H1 (cell line): ENCODE results near the gene DIP2C. TPM values are rescaled to one million over a fixed set of nuclear protein-coding genes. Genes with fewer than 3 reads are reported as not detected.

Experiments used
- CTCF ChIA-PET: fragments of 300-600 bp; sonication (Branson Sonifier 250); formaldehyde crosslinking; loops from one replicate; lab custom pipeline; 2021; ENCODE audit not compliant: partially characterized antibody; lab: Charles Lee
- POLR2A ChIA-PET: fragments of 300-600 bp; sonication (Branson Sonifier 250); formaldehyde crosslinking; loops from one replicate; lab custom pipeline; 2021; ENCODE audit warnings: inconsistent platforms; ENCODE audit not compliant: partially characterized antibody; lab: Charles Lee
- DNase-seq, 2 experiments: peaks; one replicate each; pipeline versions ENCODE4 v3.0.0 to v3.0.0-alpha.2; 2010 to 2022; ENCODE audit warnings: low spot score in 2 of 2, low read depth in 1 of 2, mixed read lengths in 1 of 2
- FAIRE-seq: peaks from 2 replicates; lab custom pipeline; 2011; peaks lifted over from hg19 to GRCh38; lab: Jason Lieb, UNC
- H2AFZ ChIP-seq: 2 replicates; pipeline ENCODE4 v1.8.1; 2012; ENCODE audit warnings: low read length, inconsistent platforms
- H2AK5ac ChIP-seq: 2 replicates; pipeline ENCODE4 v1.6.1; 2013; ENCODE audit warnings: low read depth, low read length
- H2BK120ac ChIP-seq: replicated peaks from 2 replicates; pipeline ENCODE3; 2013; ENCODE audit warnings: low read depth, low read length, inconsistent platforms
- H2BK12ac ChIP-seq: 2 replicates; pipeline ENCODE4 v1.6.1; 2013; ENCODE audit warnings: low read depth, low read length
- H2BK15ac ChIP-seq: 2 replicates; pipeline ENCODE4 v1.6.1; 2013; ENCODE audit warnings: low read length
- H2BK20ac ChIP-seq: 2 replicates; pipeline ENCODE4 v1.6.1; 2013; ENCODE audit warnings: low read length
- H2BK5ac ChIP-seq: 2 replicates; pipeline ENCODE4 v1.6.1; 2013; ENCODE audit warnings: low read depth, low read length
- H3K14ac ChIP-seq: 2 replicates; pipeline ENCODE4 v1.6.1; 2013; ENCODE audit warnings: inconsistent platforms; ENCODE audit not compliant: insufficient read length
- H3K18ac ChIP-seq: 2 replicates; pipeline ENCODE4 v1.6.1; 2013; ENCODE audit warnings: low read length; ENCODE audit errors: extremely low read depth
- H3K23ac ChIP-seq: 2 replicates; pipeline ENCODE4 v1.6.1; 2013; ENCODE audit warnings: inconsistent platforms; ENCODE audit not compliant: insufficient read length
- H3K23me2 ChIP-seq: 2 replicates; pipeline ENCODE4 v1.6.1; 2013; ENCODE audit warnings: low read depth, low read length
- H3K27ac ChIP-seq: 2 replicates; pipeline ENCODE4 v1.6.1; 2011; ENCODE audit warnings: low read depth, low read length, inconsistent platforms
- H3K27me3 ChIP-seq, 4 experiments: replicated peaks in 1 of 4; 1 replicate in 1 of 4; 2 replicates in 3 of 4; pipeline versions ENCODE4 v1.6.1 to v1.8.1; 2011 to 2013; ENCODE audit warnings: low read length in 3 of 4, mild to moderate bottlenecking in 3 of 4, inconsistent platforms in 2 of 4, mixed read lengths in 2 of 4, moderate library complexity in 1 of 4; ENCODE audit not compliant: control insufficient read depth in 3 of 4, insufficient read depth in 3 of 4; ENCODE audit errors: extremely low read depth in 1 of 4
- H3K36me3 ChIP-seq, 4 experiments: 2 replicates each; pipeline versions ENCODE4 v1.6.1 to v1.8.1; 2011 to 2013; ENCODE audit warnings: mild to moderate bottlenecking in 4 of 4, low read length in 3 of 4, moderate library complexity in 2 of 4, control low read depth in 1 of 4, inconsistent platforms in 1 of 4; ENCODE audit not compliant: insufficient read depth in 4 of 4, control insufficient read depth in 2 of 4
- H3K4ac ChIP-seq: replicated peaks from 2 replicates; pipeline ENCODE3; 2013; ENCODE audit warnings: low read length, low read depth, mixed read lengths, inconsistent platforms; ENCODE audit not compliant: insufficient read length
- H3K4me1 ChIP-seq, 4 experiments: replicated peaks in 1 of 4; 1 replicate in 1 of 4; 2 replicates in 3 of 4; pipeline versions ENCODE4 v1.6.1 to v1.8.1; 2011 to 2013; ENCODE audit warnings: low read length in 3 of 4, inconsistent platforms in 2 of 4, mixed read lengths in 1 of 4; ENCODE audit not compliant: insufficient read depth in 4 of 4, control insufficient read depth in 3 of 4
- H3K4me2 ChIP-seq, 2 experiments: 2 replicates each; pipeline versions ENCODE4 v1.6.1 to v1.8.1; 2011 to 2013; ENCODE audit warnings: low read depth in 2 of 2, low read length in 2 of 2, control low read depth in 1 of 2, inconsistent platforms in 1 of 2, mild to moderate bottlenecking in 1 of 2; ENCODE audit not compliant: insufficient read depth in 1 of 2
- H3K4me3 ChIP-seq, 4 experiments: fragments of 200-600, 300-600 bp in 1 of 4; sonication (generic), shearing (Covaris generic), sonication (Bioruptor Twin) in 1 of 4; 2 replicates each; pipeline versions ENCODE4 v1.5.1 to v1.8.1; 2011 to 2016; ENCODE audit warnings: low read length in 4 of 4, low read depth in 3 of 4, control low read depth in 2 of 4, inconsistent platforms in 2 of 4, mild to moderate bottlenecking in 2 of 4, mixed read lengths in 1 of 4, moderate library complexity in 1 of 4; ENCODE audit not compliant: insufficient read depth in 2 of 4; ENCODE audit errors: extremely low read depth in 1 of 4
- H3K56ac ChIP-seq: replicated peaks from 2 replicates; pipeline ENCODE3; 2013; ENCODE audit warnings: low read depth, mild to moderate bottlenecking, mixed read lengths, low read length, inconsistent platforms; ENCODE audit not compliant: insufficient read length
- H3K79me1 ChIP-seq: 2 replicates; pipeline ENCODE4 v1.6.1; 2013; ENCODE audit warnings: low read depth, low read length, control low read depth
- H3K79me2 ChIP-seq, 2 experiments: 2 replicates each; pipeline versions ENCODE4 v1.6.1 to v1.8.1; 2012 to 2013; ENCODE audit warnings: low read length in 2 of 2, mild to moderate bottlenecking in 2 of 2, inconsistent platforms in 1 of 2; ENCODE audit not compliant: insufficient read depth in 2 of 2, control insufficient read depth in 1 of 2
- H3K9ac ChIP-seq, 4 experiments: replicated peaks in 1 of 4; 1 replicate in 1 of 4; 2 replicates in 3 of 4; pipeline versions ENCODE4 v1.6.1 to v1.8.1; 2011 to 2013; ENCODE audit warnings: low read depth in 3 of 4, low read length in 3 of 4, control low read depth in 2 of 4, mild to moderate bottlenecking in 2 of 4, moderate library complexity in 2 of 4, inconsistent platforms in 1 of 4; ENCODE audit errors: extremely low read depth in 1 of 4
- H3K9me3 ChIP-seq, 2 experiments: 2 replicates each; pipeline versions ENCODE4 v1.6.1 to v1.8.1; 2012 to 2013; ENCODE audit warnings: mild to moderate bottlenecking in 2 of 2, moderate library complexity in 2 of 2, control low read depth in 1 of 2, inconsistent platforms in 1 of 2, low read depth in 1 of 2, low read length in 1 of 2, mixed read lengths in 1 of 2; ENCODE audit not compliant: insufficient read depth in 2 of 2
- H4K20me1 ChIP-seq, 2 experiments: replicated peaks in 1 of 2; 2 replicates each; pipeline versions ENCODE3 to v1.8.1; 2011 to 2013; ENCODE audit warnings: inconsistent platforms in 2 of 2, low read length in 2 of 2, mild to moderate bottlenecking in 1 of 2; ENCODE audit not compliant: insufficient read depth in 2 of 2, control insufficient read depth in 1 of 2
- H4K5ac ChIP-seq: 2 replicates; pipeline ENCODE4 v1.6.1; 2013; ENCODE audit warnings: low read length, low read depth, mixed read lengths, inconsistent platforms; ENCODE audit not compliant: insufficient read length
- H4K8ac ChIP-seq: 2 replicates; pipeline ENCODE4 v1.8.0; 2013; ENCODE audit warnings: mild to moderate bottlenecking, moderate library complexity, low read length, inconsistent platforms; ENCODE audit not compliant: insufficient read depth; ENCODE audit errors: extremely low read depth
- H4K91ac ChIP-seq: replicated peaks from 2 replicates; pipeline ENCODE3; 2013; ENCODE audit warnings: low read length, mixed read lengths, inconsistent platforms; ENCODE audit not compliant: insufficient read length
- WGBS, 2 experiments: shearing (Covaris generic) in 1 of 2; methylation state at CpG; one replicate each; pipeline versions ENCODE4 v1.1.6 to v1.1.7; 2013 to 2015; ENCODE audit warnings: low lambda C conversion rate in 2 of 2, mixed read lengths in 2 of 2, inconsistent platforms in 1 of 2, low coverage in 1 of 2, missing lambda C conversion rate in 1 of 2; ENCODE audit not compliant: insufficient replicate concordance in 2 of 2, insufficient coverage in 1 of 2, insufficient read length in 1 of 2; ENCODE audit errors: extremely low coverage in 1 of 2, missing lambda C conversion rate in 1 of 2; 5-methylcytosine and 5-hydroxymethylcytosine counted together
- polyA plus RNA-seq, 7 experiments: library from polyadenylated mRNA; depleted of rRNA in 3 of 7; stranded (reverse) in 5 of 7; unstranded in 2 of 7; fragments of >200 nt in 5 of 7; fragments of 200-250 nt in 2 of 7; gene quantifications; 1 replicate in 5 of 7; 2 replicates in 1 of 7; 4 replicates in 1 of 7; pipeline versions ENCODE4 v1.2.1 to v1.2.3, GENCODE V29; 2011 to 2013; ENCODE audit warnings: missing spikeins in 2 of 7, mixed read lengths in 2 of 7
- total RNA-seq: library from RNA; stranded (reverse); fragmentation: NEBNext Ultra II Directional; extraction: Animal tissue kit (Norgen Biotek cat#: 25700); gene quantifications from 2 replicates; pipeline ENCODE4 v1.2.1, GENCODE V29; 2021
- TF ChIP-seq, protein P1 (sequence below): IDR thresholded peaks from 2 replicates; pipeline ENCODE4 v1.6.1; 2011; ENCODE audit warnings: low read length, improper control_type of control experiment

Gene DIP2C
- total and polyA plus RNA-seq, 2 of the 8 experiments (the other 6 are each of a cell fraction or from before 2014, with no cell fraction given) = 3.8 to 9.3 TPM

DNA sequence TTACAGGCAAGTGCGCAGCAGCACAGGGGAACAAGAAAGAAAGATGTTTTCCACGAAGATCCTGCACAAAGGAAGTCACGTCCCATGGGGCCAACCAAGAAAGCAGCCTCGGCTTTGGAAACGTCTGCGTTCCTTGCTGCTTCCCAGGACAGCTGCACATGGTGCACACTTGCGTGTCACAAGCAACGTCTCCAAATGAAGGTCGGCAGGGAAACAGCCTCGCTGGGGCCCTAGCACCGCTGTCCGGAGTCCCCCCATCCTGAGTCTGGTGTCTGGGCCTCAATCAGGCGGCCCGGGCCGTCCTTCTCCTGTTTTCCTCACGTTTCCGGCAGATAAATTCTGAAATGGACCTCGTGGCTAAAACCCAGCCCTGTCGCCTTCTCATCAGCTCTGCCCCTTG, 206.2 kb downstream of the DIP2C start:
- Histone ChIP-seq H3K56ac (no peak overlapping the region), H3K27me3 (no peaks in the 10 kb centered on the region; a peak in 2 of 7 replicates), H3K23me2 (no peaks in the 10 kb centered on the region; the same call in 1 of the 2 replicates)
- TF ChIP-seq, protein P1, sequence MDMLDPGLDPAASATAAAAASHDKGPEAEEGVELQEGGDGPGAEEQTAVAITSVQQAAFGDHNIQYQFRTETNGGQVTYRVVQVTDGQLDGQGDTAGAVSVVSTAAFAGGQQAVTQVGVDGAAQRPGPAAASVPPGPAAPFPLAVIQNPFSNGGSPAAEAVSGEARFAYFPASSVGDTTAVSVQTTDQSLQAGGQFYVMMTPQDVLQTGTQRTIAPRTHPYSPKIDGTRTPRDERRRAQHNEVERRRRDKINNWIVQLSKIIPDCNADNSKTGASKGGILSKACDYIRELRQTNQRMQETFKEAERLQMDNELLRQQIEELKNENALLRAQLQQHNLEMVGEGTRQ = no peak
- TF ChIP-seq, all 59 proteins: peak for 0
- Histone ChIP-seq H4K91ac (no peak overlapping the region), H3K4me1 (peaks cover 2 to 14% (median 4%) of the 10 kb centered on the region in 4 experiments; a peak in 5 of 7 replicates), H3K4me3 (no peak overlapping the region), H4K20me1 (peaks cover 0 to 8% of the 10 kb centered on the region in 2 experiments), H2AFZ (no peak overlapping the region), H3K27ac (no peak overlapping the region), H3K79me2 (no peaks in the 10 kb centered on the region), H2BK5ac (no peak overlapping the region), H3K36me3 (no peaks in the 10 kb centered on the region), H3K23ac (no peak overlapping the region), H2BK12ac (no peak overlapping the region), H3K79me1 (no peaks in the 10 kb centered on the region), H3K18ac (no peak overlapping the region), H2BK15ac (no peak overlapping the region), H4K5ac (no peak overlapping the region), H2BK20ac (no peak overlapping the region), H3K9me3 (no peaks in the 10 kb centered on the region), H4K8ac (no peak overlapping the region; the same call in 1 of the 2 replicates), H2BK120ac (no peak overlapping the region), H3K14ac (no peak overlapping the region), H3K4ac (no peak overlapping the region), H3K4me2 (no peak overlapping the region), H3K9ac (no peak overlapping the region), H2AK5ac (no peak overlapping the region)
- WGBS, 2 experiments = 94% methylated on average over 19 of the region's 19 CpGs; no CpG with 5 or more reads in 1 of the 2 experiments
- POLR2A ChIA-PET = interaction anchor here (0.6 kb wide), 1 partner anchor 195 kb away, joined by 3 read pairs; no protein-coding TSS in a partner anchor
- FAIRE-seq (no peak), DNase-seq (peak in 1 of 2 experiments; percentile 38)
- CTCF ChIA-PET = interaction anchor here (1.0 kb wide), 1 partner anchor 37 kb away, joined by 3 read pairs; no protein-coding TSS in a partner anchor
